OCI-LY7 (cell line): ENCODE data around the gene DPY19L3. TPM values are rescaled to one million over a fixed set of nuclear protein-coding genes. Genes with fewer than 3 reads are reported as not detected.
"Not testable (repeated sequence)": the region's sequence is repeated elsewhere in the genome, so short reads cannot be mapped to it uniquely, and the experiment has no call there.

Source experiments
- BruUV-seq: library from RNA; stranded (reverse); fragments of 400-500 nt; replicated peaks from 2 replicates; lab custom pipeline; 2021; lab: Mats Ljungman, UMichigan
- CTCF ChIA-PET: fragments of 300-600 bp; sonication (Branson Sonifier 250); formaldehyde crosslinking; loops from one replicate; lab custom pipeline; 2022; ENCODE audit warnings: antibody characterized with exemption; ENCODE audit not compliant: unreplicated experiment; lab: Charles Lee
- POLR2A ChIA-PET: fragments of 300-600 bp; sonication (Branson Sonifier 250); formaldehyde crosslinking; loops from one replicate; lab custom pipeline; 2022; ENCODE audit warnings: antibody characterized with exemption; lab: Charles Lee
- DNase-seq: peaks from one replicate; pipeline ENCODE4 v3.0.0-alpha.2; 2015; ENCODE audit warnings: low spot score
- H2AFZ ChIP-seq: fragments of 200-600 bp; sonication (generic), shearing (Covaris generic); 2 replicates; pipeline ENCODE4 v1.6.1; 2014; ENCODE audit warnings: mild to moderate bottlenecking, antibody characterized with exemption, low read length, moderate library complexity
- H3K27ac ChIP-seq: fragments of 200-600 bp; sonication (generic); 2 replicates; pipeline ENCODE4 v1.5.1; 2014; ENCODE audit warnings: mixed run types, low read depth, mild to moderate bottlenecking, moderate library complexity, low read length, inconsistent platforms; ENCODE audit not compliant: poor library complexity, severe bottlenecking
- H3K36me3 ChIP-seq: fragments of 200-600 bp; sonication (generic); 2 replicates; pipeline ENCODE4 v1.6.1; 2014; ENCODE audit warnings: mild to moderate bottlenecking, antibody characterized with exemption, low read length, moderate library complexity, mixed read lengths; ENCODE audit not compliant: insufficient read depth
- H3K4me1 ChIP-seq: fragments of 200-600 bp; sonication (generic); 2 replicates; pipeline ENCODE4 v1.5.1; 2014; ENCODE audit warnings: mild to moderate bottlenecking, low read length; ENCODE audit not compliant: insufficient read depth, poor library complexity, severe bottlenecking
- H3K4me2 ChIP-seq: fragments of 200-600 bp; sonication (generic); 2 replicates; pipeline ENCODE4 v1.6.1; 2014; ENCODE audit warnings: mild to moderate bottlenecking, low read length
- H3K4me3 ChIP-seq: fragments of 200-600 bp; sonication (generic); 2 replicates; pipeline ENCODE4 v1.5.1; 2014; ENCODE audit warnings: mild to moderate bottlenecking, low read depth, low read length; ENCODE audit not compliant: poor library complexity, severe bottlenecking
- H3K79me2 ChIP-seq: fragments of 200-600 bp; sonication (generic); 2 replicates; pipeline ENCODE4 v1.6.1; 2016; ENCODE audit warnings: low read depth, mild to moderate bottlenecking, low read length, moderate library complexity, mixed read lengths; ENCODE audit not compliant: insufficient read depth
- H3K9me2 ChIP-seq: fragments of 200-600 bp; sonication (generic); 2 replicates; pipeline ENCODE4 v1.6.1; 2016; ENCODE audit warnings: mild to moderate bottlenecking, low read length, mixed read lengths; ENCODE audit not compliant: insufficient read depth
- H3K9me3 ChIP-seq: fragments of 200-600 bp; sonication (generic); 2 replicates; pipeline ENCODE4 v1.6.1; 2014; ENCODE audit warnings: mild to moderate bottlenecking, mixed run types, low read length, mixed read lengths
- H4K20me1 ChIP-seq: fragments of 200-600 bp; sonication (generic); 2 replicates; pipeline ENCODE4 v1.6.1; 2014; ENCODE audit warnings: mild to moderate bottlenecking, antibody characterized with exemption, low read length, moderate library complexity, mixed read lengths; ENCODE audit not compliant: insufficient read depth
- CTCF ChIP-seq: fragments of 200-600 bp; sonication (generic); conservative IDR thresholded peaks from 2 replicates; pipeline ENCODE4 v1.5.1; 2014; ENCODE audit warnings: mild to moderate bottlenecking, antibody characterized with exemption, low read length, moderate library complexity, mixed read lengths
- EZH2phosphoT487 ChIP-seq: fragments of 200-600 bp; sonication (generic); IDR thresholded peaks from 2 replicates; pipeline ENCODE4 v1.6.1; 2018; ENCODE audit warnings: low read depth, borderline replicate concordance, mild to moderate bottlenecking, mixed run types, antibody characterized with exemption, low read length, moderate library complexity, mixed read lengths
- intact Hi-C: fragments of 100-400 bp; cut with micrococcal nuclease; formaldehyde crosslinking; loops from one replicate; pipeline ENCODE4 v1.10.0; 2022; ENCODE audit not compliant: unreplicated experiment
- total RNA-seq, 2 experiments: library from RNA; depleted of rRNA in 1 of 2; stranded (reverse); fragments of >200 nt in 1 of 2; shearing (Covaris generic) in 1 of 2; gene quantifications; 2 replicates each; pipeline ENCODE4 v1.2.3, GENCODE V29; 2014 to 2022

DPY19L3 gene
- total RNA-seq, 2 experiments from 2014 or later: 31.3 to 39.0 TPM

- no TSS peak for BruUV-seq
- CTCF ChIA-PET: no interaction called here
- intact Hi-C loops: no loop called here
Measured at GRCh38 chr19:32497391-32497790, 91.8 kb downstream of the DPY19L3 start.

GRCh38 chr19:32498648-32499200 lies 93.2 kb downstream of the DPY19L3 start:
- ChIA-PET CTCF (no interaction called here), POLR2A (no interaction called here)
- Histone ChIP-seq H3K9me3 (no peaks in the 10 kb centered on the region), H2AFZ (no peak overlapping the region), H3K36me3 (no peaks in the 10 kb centered on the region), H3K27ac (no peak overlapping the region), H4K20me1 (no peaks in the 10 kb centered on the region), H3K9me2 (no peaks in the 10 kb centered on the region), H3K4me3 (no peak overlapping the region), H3K79me2 (no peaks in the 10 kb centered on the region), H3K4me2 (no peak overlapping the region), H3K4me1 (no peaks in the 10 kb centered on the region)
- TF ChIP-seq CTCF (no peak), EZH2phosphoT487 (no peak)
- BruUV-seq: no TSS peak
- intact Hi-C loops: no loop called here
- no peak for DNase-seq

More at GRCh38 chr19:32497391-32497790, 91.8 kb downstream of the DPY19L3 start:
- Histone ChIP-seq H4K20me1 (no peaks in the 10 kb centered on the region), H3K27ac (no peak overlapping the region), H3K4me1 (no peaks in the 10 kb centered on the region), H3K36me3 (no peaks in the 10 kb centered on the region), H2AFZ (no peak overlapping the region), H3K4me2 (no peak overlapping the region), H3K79me2 (no peaks in the 10 kb centered on the region), H3K4me3 (no peak overlapping the region), H3K9me2 (no peaks in the 10 kb centered on the region), H3K9me3 (no peaks in the 10 kb centered on the region)
- TF ChIP-seq EZH2phosphoT487 (no peak), CTCF (no peak)
- POLR2A ChIA-PET: no interaction called here
- DNase-seq: no peak

- H3K4me3 ChIP-seq, BruUV-seq, CTCF ChIA-PET, H3K27ac ChIP-seq, H3K9me2 ChIP-seq, H2AFZ ChIP-seq, H3K4me1 ChIP-seq, DNase-seq, POLR2A ChIA-PET, intact Hi-C loops, H4K20me1 ChIP-seq, H3K4me2 ChIP-seq, H3K36me3 ChIP-seq, H3K9me3 ChIP-seq, H3K79me2 ChIP-seq: not testable (repeated sequence)
Measured at GRCh38 chr19:32512498-32512897, 106.9 kb downstream of the DPY19L3 start.
